IPS-18c (cell line): Measurements from ENCODE around the gene MYH10.
"Not testable (repeated sequence)": the region's sequence is repeated elsewhere in the genome, so short reads cannot be mapped to it uniquely, and the experiment has no call there.

ENCODE experiments used
- H3K4me3 ChIP-seq: 2 replicates; pipeline ENCODE4 v1.7.0; 2013; ENCODE audit warnings: low read depth, mild to moderate bottlenecking, low read length, moderate library complexity; ENCODE audit not compliant: insufficient read depth
- H3K9me3 ChIP-seq: one replicate; pipeline ENCODE4 v1.6.1; 2013; ENCODE audit warnings: mild to moderate bottlenecking, low read length, moderate library complexity; ENCODE audit not compliant: control insufficient read depth, insufficient read depth

MYH10 gene

DNA sequence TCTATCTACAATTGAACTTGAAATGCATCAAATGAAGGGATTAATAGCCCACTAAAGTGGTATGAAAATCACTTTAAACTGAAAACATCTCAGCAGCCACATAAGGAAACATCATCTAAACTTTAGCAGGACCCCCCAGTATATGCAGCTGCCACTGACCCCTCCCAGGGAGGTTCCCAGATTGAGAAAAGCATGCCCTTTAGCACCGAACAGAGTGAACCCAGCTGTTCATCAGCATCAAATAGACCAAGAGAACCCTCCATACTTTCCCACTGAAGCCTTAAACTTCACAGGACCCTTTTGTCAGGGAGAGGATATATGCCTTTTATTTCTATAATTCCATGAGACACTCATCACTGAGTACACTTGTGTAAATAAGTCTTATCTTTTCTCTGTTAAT is 44.6 kb downstream of the MYH10 start:
- H3K4me3 ChIP-seq = no peak overlapping the region
- H3K9me3 ChIP-seq = no peaks in the 10 kb centered on the region

DNA sequence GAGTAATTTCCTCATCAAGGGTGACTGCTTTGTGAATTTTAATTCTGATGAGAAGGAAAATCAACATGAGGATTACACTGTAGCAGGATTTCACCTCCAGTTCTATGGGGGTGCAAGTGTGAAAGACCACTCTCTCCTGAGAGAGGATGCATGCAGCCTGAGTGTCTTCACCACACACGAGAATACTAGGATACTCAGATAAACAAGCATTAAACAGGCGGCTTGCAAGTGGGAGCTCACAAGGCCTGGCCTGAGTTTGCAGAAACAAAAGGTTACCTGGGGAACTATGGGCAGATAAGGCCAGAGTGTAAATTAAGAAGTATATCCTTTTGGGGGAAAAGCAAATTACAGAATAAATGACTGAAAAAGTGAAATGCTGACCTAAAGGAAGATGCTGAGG is 46.6 kb downstream of the MYH10 start:
- Histone ChIP-seq H3K9me3 (no peaks in the 10 kb centered on the region), H3K4me3 (no peak overlapping the region)

DNA sequence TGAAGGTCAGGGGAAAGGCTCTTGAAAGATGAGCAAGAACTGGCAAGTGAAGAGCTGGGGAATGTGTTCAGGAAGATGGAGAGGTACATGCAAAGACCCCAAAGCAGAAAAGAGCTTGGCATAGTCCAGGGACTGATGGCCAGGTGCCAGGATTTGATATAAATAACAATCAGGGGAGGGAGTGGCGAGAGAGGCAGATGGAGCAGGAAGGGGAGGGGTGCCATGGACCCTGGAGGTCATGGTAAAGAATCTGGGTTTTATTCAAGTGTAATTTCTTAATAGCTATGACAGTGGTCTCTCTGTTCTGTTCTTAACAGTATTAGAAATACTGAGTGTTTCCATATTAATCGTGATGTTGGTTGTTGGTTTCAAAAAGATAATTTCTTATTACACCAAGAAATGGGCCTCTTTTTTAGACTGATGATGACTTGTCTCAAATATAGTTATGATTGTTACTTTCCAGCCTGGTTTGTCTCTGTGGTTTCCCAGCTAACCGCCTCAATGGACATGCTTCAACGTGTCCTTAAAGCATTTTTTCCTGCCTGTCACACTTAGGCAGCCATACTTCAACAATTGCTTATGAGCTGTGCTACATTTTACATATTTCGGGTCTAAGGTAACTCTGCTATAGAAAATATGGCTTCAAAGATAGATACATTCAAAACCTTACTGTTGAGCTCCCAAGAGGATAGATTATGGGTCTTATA is 49.4 kb downstream of the MYH10 start:
- Histone ChIP-seq H3K4me3 (no peak overlapping the region), H3K9me3 (no peaks in the 10 kb centered on the region)

DNA sequence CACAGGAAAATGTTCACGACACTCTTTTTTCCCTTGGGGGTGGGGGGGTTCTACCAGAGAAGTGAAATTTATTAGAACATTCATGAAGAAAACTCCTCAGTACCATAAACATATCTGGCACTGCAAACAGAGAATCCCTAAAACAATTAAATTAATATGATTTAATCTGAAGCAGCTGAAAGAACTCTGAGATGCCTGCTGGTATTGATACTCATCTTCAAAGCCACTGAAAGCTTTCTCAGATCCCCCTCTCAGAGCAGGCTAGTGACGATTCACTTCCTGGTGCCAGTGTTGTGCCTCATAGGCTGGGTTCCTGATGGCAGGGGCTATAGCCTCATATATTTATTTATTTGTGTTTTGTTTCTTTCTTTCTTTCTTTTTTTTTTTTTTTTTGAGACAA is 52.7 kb downstream of the MYH10 start:
- Histone ChIP-seq H3K4me3 (no peak overlapping the region), H3K9me3 (no peaks in the 10 kb centered on the region)

DNA sequence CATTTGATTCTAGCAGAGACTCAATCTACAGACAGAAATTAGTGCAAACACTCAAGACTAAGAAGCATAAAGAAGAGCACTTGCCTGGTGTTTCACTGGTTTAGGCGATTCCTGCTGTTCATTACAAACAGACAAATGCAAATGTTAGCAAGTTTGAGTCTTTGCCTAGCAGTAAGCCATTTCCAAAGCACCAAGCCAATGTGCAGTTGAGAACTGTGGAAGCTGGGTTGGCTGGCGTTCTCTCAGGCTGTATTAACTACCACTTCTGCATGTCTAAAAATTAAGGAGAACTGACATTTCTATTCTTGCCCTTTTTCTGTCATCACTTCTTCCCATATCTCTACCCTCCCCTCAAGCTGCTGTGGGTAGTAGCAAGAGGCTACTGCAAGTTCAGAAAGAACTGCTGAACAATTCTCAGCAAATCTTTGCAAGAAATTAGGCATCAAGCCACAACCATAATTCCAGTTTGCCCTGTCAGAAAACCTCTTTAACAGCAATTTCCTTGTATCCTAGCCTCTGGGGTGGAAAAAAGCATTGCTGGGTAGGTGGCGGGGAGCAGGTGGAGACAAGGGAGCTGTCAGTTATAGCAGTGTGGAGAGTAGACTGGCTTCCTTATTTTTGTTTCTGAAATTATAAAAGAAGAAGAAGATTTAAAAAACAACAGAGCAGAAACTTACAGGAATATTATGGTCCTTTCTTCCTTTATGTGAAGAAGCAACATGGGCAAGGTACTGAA is 53.8 kb downstream of the MYH10 start:
- Histone ChIP-seq H3K4me3 (no peak overlapping the region), H3K9me3 (no peaks in the 10 kb centered on the region)

DNA sequence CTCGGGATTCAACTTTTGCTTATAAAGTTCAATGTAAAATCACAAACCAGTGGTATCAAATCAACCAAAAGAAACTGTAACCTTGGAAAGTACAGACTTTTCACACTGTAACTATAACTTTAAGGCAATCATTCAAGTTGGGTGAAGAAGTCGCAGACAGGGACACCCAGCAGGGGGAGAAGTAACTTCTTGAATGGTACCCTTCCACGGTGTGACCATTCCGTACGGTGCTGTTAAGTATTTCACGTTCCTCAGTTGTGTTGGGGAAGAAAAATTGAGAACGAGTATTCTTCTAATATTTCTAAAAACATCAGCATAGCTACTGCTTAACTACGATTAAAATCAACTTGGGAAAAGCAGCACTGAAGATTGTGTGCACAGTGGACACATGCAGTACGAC is 55.8 kb downstream of the MYH10 start:
- Histone ChIP-seq H3K9me3 (no peaks in the 10 kb centered on the region), H3K4me3 (no peak overlapping the region)

DNA sequence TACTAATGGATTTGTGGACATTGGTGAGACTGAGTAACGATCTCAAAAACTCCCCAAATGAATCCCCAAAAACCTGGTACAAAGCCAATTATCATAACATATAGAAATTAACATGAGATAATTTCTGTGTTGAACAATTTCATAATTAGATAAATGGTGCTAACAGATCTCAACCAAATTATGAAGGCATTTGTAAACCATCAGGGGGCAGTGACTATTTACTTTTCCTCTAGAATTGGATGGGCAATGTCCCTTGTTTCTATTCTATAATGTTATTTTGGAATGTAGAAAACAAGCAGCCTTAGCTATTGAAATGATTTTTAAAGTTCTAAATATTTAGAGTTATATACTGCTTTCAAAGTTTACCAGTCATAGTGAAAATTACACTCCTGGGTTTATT is 57.8 kb downstream of the MYH10 start:
- Histone ChIP-seq H3K9me3 (no peaks in the 10 kb centered on the region), H3K4me3 (no peak overlapping the region)

DNA sequence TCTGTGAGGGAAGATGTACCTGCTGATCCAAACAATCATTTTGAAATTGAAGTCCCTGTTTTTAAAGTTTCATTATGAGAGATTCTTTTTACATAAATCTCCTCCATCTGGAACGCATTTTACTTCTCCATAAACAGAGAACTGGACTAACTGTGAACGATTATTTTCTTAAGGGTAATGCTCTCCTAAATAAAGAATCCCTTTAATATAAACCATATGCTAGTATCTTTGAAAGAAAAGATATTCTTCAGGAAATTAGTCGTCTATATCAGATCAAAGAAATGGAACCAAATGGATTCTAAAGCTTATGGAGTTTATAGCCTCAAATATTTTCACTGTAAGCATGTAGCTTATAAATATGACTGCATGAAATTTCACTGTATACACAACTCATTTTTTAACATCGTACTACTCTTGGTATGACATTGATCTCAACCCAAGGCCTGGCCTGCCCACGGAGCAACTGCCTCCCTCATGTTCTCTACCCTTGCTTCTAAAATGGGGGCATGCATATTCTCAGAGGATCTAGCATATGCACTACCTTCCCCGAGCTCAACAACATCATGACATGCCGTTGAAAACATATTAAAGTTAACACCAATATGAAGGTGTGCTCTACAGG is 66.4 kb downstream of the MYH10 start:
- Histone ChIP-seq H3K4me3 (no peak overlapping the region), H3K9me3 (no peaks in the 10 kb centered on the region)

DNA sequence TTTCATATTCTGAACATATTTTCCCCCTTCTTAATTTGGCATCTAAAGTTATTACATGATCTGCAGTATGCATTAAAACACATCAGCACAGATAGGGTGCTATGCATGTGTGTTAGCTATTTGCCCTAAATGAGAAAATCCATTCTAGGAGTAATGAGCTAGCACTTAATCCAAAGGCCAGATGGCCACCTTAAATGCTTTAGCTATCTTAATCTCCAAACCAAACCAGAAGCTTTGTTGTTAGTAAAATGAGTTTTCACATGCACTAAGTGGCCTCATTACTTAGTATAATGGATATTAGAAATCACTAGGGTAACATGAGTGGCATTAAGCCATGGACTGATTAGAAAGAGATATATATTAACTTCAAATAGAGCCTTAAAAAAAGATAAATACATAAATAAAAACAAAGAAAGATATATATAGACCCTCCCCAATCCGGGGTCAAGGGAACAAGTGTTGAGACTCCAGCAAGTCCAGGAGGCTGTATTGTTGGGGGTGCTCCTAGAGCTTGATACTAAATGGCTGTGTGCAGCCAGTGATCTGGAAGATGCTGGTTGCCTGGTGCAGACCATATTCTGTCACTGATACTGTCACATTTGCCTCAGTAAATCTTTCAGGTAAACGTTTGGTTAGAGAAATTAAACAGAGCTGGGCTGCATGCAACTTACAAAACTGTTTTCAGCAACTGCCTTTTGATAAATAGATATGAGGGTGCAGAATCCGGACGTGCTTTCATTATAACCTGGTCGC is 67.3 kb downstream of the MYH10 start:
- Histone ChIP-seq H3K9me3 (no peaks in the 10 kb centered on the region), H3K4me3 (no peak overlapping the region)

DNA sequence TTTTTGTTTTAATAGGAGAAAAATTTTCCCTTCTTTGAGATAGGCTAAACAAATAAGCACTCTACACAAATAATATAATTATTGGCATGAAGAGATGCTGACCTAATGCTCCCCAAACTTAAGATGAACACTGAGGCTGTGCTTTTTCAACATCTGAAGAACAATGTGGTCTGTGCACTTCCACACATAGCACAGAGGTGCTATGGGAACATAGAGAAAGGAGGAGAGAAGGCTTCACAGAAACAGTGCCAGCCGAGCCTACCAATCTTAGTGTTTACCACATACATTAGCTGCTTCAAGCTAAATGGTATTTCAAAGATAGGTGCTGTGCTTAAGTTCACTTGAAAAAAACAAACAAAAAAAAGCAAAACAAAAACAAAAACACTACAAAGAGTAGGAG is 72.4 kb downstream of the MYH10 start:
- no peak overlapping the region for H3K4me3 ChIP-seq
- no peaks in the 10 kb centered on the region for H3K9me3 ChIP-seq

DNA sequence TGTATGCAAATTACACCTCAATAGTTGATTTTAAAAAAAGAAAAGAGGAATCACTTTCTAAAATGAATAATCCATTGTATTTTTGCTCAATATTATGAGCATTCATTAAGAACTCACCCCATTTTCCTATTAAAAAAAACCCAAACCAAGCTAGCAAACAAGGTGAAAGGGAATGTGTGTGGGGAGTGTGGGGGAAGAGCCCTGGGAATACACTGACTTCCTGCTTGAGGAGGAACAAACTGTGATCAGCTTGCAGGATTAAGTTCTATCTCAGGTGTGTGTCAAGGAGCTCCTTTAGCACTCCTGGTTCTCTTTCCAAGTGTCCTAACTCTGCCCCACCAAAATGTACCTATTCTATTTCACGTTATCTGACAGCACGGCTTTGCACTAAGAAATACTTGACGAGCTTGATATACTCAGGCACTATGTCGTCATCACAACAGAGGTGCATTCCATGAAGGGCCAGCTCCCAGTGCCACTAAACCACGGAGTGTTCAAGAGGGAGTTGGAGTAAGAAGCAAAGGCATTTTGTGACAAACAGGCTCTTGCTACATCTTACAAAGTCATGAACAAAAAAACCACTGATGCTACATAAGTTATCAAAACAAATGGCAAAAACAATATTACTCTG is 73.2 kb downstream of the MYH10 start:
- Histone ChIP-seq H3K9me3 (no peaks in the 10 kb centered on the region), H3K4me3 (no peak overlapping the region)

DNA sequence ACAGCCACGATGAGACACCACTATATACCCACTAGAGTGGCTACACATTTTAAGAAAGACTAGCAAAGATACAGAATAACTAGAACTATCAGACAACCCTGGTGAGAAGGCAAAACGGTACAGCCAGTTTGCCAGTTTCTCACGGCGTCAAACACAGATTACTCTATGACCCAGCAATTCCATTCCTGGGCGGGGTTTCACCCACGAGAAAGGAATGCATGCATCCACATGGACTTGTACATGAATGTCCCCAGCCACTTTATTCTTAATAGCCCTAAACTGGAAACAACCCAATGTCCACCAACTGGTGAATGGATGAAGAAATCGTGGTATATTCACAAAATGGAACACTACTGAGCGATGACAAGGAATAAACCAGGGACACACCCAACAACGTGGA is 74.5 kb downstream of the MYH10 start:
- Histone ChIP-seq H3K9me3 (no peaks in the 10 kb centered on the region), H3K4me3 (no peak overlapping the region)

DNA sequence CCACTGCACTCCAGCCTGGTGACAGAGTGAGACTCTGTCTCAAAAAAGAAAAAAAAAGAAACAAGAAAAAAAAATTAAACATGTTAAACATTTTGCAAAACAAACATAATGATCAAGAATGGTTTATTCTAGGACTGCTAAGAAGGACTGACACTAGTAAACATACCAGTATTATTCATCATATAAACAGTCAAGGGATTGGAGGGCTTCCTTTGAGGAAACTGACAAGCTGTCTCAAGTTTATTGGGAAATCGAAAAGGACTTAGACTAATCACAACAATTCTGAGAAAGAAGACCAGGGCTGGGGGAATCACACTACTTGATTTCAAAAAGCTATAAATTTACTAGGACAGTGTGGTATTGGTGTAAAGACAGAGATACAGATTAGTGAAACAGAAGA is 75.5 kb downstream of the MYH10 start:
- H3K4me3 ChIP-seq = no peak overlapping the region
- no peaks in the 10 kb centered on the region for H3K9me3 ChIP-seq

DNA sequence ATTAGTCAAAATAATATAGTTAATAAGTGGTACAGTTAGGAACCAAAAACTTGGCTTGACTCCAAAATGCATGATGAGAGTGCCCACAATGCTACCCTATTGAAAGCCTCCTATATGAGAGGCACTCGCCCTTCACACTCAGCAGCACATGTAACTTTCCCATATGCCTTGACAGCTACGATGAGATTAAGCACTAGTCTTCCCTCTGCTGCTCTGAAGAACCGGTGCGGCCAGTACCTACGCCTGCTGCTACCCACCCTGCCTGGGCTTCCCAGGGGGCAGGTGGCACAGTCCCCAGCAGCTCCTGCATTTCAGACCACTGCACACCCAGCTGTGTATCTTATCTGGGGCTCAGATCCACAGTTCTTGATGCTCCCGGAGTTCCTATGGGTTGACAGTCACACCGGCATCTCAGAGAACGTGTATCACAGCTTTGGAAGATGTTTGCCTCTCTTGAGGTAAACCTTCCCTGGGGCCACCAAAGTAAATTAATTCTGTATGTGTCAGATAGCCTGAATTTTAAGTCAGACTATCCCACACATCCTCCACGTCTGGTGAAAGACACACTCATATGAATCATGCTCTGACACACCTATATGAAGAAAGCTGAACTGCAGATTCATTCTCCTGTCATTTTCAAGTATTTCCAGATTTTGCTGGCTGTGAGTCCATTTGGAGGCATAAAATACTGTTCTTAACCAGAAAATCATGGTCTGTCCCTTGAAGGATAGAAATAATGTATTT is 77.8 kb downstream of the MYH10 start:
- H3K9me3 ChIP-seq = no peaks in the 10 kb centered on the region
- H3K4me3 ChIP-seq = no peak overlapping the region

DNA sequence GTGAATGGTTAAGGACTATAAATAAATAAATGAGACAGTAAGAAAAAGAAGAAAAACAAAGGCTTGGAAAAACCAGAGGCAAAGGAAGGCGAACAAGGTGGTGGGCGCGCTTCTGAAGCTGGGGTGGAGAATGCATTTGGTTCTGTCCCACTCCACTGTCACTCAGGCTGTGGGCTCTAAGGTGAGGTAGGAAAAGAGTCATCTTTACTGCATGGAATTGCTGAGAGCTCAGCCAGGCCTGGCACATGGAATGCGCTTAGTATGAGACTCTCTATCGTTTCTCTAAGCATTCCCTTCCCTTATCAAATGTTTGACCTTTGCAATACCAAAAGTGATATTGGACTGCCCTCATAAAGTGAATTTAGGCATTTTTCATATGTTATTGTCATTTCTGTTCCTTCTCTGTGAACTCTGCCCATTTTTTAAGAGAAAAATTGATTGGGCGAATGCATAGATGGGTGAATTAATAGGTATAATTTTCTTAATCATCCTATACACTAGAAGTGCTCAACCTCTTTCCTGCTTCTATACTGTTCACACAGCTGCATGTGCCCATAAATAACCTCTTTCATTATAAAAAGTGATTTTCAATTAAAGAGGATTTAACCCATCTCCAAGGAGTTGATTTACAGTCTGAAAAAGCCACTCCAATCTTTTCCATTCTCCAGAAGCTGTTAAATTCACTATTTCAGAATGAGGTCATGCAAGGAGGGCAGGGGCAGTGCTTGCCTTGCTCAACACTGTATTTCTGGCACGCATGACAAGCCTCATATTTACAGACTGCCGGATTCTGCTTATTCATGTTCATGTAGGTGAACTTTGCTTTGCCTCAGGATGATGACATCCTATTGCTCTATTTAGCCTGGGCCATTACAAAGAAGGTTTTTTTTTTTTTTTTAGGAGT is 87.7 kb downstream of the MYH10 start:
- H3K9me3 ChIP-seq = no peaks in the 10 kb centered on the region
- H3K4me3 ChIP-seq = no peak overlapping the region

DNA sequence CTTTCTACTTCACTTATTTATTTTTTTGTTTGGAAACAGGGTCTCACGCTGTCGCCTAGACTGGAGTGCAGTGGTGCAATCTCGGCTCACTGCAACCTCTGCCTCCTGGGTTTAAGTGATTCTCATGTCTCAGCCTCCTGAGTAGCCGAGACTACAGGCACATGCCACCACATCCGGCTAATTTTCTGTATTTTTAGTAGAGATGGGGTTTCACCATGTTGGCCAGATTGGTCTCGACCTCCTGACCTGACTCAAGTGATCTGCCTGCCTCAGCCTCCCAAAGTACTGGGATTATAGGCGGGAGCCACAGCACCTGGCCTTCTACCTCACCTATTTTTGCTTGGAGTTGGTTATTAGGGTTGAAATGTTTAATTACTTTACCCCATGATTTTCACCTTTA is 90.5 kb downstream of the MYH10 start:
- H3K4me3 ChIP-seq, H3K9me3 ChIP-seq: not testable (repeated sequence)
